HG03139 (cell line): ENCODE data around the gene ABCC6.
"Not testable (repeated sequence)": the region's sequence is repeated elsewhere in the genome, so short reads cannot be mapped to it uniquely, and the experiment has no call there.

ENCODE experiments used
- ATAC-seq: cut with Tn5 transposase; IDR thresholded peaks from one replicate; pipeline ENCODE4 v1.9.1; 2021; ENCODE audit not compliant: unreplicated experiment

ABCC6 gene

DNA sequence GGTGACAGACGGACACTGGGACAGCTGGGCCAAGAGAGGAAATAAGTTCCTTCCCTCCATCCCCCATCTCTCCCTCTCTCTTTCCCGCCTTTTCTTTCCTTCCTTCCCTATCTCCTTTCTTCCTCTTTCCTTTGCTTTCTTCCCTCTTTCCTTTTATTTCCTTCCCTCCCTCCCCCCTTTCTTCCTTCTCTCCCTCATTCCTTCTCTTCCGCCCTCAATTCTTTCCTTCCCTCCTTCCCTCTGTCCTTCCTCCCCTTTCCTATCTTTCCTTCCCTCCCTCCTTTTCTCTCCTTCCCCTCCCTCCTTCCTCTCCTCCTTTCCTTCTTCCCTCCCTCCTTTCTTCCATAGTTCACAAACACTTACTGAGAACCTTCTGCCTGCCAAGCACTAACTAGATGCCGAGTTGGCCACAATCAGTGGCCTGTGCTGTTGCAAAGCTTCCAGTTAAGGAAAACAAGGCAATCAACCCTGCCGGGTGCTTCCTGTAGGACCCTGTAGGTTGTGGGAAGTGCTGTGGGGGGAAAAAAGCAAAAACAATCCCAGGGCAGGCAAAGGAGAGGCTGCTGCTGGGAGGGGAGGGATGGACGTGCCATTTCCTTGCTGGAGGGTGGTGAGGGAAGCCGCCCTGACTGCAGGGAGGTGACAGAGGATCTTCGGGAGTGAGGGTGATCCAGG is 31.7 kb downstream of the ABCC6 start:
- ATAC-seq = no peak

GRCh38 chr16:16190966-16191365 is 32.3 kb downstream of the ABCC6 start:
- not testable (repeated sequence) for ATAC-seq

GRCh38 chr16:16190546-16190945 is 32.7 kb downstream of the ABCC6 start:
- ATAC-seq = no peak

GRCh38 chr16:16189842-16190241 is 33.5 kb downstream of the ABCC6 start:
- ATAC-seq = no peak

DNA sequence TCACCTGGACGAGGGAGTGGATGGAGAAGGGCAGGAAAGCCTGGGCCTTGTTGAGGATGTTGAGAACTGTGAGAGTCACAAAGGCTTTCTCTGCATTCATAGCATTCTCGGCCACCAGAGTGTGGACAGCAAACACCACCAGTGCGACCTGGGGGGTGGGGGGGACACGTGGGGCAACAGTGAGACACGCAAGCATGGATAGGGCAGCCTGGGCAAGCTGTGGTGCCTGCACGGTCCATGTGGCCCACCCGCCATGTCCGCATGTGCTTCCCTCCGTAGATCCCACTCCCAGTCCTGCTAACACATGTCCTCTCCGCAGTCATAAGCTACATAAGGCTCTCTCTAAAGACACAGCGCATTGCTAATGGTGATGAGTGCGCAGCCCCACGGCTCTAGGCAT is 34.5 kb downstream of the ABCC6 start:
- no peak for ATAC-seq

DNA sequence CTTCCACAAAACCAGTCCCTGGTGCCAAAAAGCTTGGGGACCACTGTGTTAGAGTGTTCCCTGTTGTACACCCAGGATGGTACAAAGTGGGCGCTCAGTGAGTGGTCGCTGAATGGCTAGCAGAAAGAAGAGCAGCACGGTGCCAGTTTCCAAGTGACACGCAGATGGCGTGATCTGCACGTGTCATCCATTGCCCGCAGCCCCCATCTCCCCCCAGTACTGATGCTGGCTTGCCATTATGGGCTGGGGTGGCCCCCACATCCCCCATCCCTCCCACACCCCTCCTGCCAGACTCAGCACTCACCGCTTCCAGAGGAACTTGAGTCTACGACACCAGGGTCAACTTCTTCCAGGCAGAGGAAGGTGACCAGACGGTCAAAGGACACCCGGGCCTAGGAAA is 36.5 kb downstream of the ABCC6 start:
- ATAC-seq = no peak

DNA sequence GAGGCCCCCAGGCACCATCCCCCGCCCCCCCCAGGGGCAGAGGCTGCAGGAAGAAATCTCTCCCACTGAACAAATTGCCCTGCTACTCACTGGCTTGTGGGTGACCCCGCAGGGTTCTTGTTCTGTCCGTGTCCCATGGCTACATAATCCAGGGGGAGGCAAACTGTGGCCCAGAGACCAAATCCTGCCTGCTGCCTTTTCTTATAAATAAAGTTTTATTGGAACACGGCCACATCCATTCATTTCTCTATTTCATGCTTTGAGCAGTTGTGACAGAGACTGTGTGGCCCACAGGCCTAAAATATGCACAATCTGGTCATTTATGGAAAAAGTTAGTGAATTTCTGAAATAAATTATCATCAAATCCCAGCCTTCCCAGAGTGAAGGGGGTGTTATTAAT is 38.2 kb downstream of the ABCC6 start:
- ATAC-seq = no peak

GRCh38 chr16:16184594-16184993 is 38.7 kb downstream of the ABCC6 start:
- no peak for ATAC-seq

DNA sequence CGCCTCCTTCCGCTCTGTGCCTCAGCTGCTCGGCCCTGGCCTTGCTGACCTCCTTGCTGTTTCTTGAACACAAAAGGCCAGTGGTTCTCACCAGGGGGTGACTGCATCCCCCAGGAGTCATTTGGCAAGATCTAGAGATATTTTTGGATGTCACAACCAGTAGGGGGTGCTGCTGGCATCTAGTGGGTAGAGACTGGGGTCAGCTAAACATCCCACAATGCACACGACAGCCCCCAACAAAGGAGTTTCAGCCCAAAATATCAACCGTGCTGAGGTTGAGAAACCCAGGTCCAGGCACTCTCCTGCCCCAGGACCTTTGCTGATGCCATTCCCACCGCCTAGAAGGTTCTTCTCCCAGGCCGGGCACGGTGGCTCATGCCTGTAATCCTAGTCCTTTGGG is 39.7 kb downstream of the ABCC6 start:
- no peak for ATAC-seq

DNA sequence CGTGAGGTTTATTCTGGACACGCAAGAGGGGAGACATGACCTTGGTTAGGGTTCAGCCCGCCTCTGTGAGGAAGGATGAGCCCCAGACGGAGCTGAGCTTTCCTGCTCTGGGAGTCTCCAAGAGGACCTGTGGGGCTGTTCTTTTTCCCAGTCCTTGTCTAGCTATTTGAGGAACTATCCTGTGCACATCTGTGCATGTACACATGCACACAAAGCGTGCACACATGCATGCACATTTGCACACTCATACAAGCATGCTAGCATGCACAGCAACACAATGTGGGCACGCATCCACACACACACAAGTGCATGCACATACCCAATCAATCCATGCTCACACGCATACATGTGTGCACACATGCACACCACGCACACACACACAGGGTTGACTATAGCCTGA is 40.4 kb downstream of the ABCC6 start:
- no peak for ATAC-seq

DNA sequence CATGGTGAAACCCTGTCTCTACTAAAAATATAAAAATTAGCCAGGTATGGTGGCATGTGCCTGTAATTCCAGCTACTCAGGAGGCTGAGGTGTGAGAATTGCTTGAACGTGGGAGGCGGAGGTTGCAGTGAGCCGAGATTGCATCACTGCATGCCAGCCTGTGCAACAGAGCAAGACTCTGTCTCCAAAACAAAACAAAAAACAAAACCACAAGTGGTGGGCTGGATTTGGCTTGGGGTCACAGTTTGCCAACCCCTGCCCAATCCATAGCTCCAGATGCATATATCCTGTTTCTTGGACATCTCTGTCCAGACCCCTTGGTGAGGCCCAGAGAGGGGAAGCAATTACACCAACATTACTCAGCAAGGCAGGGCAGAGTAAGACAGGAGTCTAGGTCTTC is 41.5 kb downstream of the ABCC6 start:
- ATAC-seq = not testable (repeated sequence)

DNA sequence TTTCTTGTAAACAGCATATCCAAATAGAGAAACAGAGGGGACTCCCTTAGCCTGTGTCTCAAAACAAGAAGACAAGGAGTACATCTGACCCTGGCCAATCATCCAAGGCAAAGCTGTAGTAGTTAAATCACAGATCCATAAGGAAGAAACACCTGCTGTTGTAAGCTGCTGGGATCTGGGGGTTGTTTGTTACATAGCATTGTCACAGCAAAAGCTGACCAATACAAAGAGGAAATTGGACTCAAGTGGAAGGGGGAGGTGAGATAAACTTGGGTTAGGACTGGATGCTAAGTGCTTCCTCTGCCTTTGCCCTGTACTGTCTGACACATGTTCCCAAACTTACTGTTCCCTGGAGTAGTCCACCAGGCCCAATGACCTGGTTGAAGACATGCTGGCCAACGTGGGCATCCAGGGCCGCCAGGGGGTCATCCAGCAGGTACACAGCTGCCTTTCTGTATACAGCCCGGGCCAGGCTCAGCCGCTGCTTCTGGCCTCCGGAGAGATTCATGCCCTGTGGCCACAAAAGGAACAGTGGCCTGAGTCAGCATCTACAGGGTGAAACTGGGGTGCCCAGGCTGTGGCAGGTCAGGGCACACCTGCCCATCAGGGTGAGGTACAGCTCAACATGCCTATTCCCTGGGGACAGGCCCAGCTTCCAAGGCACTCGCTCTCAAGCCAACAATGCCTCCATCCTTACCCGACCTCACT is 44.7 kb downstream of the ABCC6 start:
- ATAC-seq = no peak

GRCh38 chr16:16176328-16176727 is 47.0 kb downstream of the ABCC6 start:
- ATAC-seq = no peak

GRCh38 chr16:16175296-16175695 is 48.0 kb downstream of the ABCC6 start:
- no peak for ATAC-seq

DNA sequence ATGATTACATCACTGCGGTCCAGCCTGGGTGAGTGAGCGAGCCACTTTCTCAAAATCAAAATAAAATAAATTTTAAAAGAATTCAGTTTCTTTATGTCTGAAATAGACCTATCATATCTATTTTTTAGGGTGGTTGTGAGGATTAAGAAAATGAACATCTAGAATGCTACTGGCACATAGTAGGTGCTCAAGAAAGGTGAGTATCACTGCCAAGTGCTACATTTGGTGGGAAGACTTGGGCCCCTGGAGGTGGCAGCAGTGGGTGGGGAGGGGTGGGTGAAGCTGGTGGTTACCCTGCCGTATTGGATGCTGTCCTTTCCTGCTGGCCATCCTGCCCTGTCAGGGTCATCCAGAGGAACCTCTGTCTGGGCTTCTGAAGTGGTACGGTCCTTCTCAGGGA is 50.3 kb downstream of the ABCC6 start:
- no peak for ATAC-seq

DNA sequence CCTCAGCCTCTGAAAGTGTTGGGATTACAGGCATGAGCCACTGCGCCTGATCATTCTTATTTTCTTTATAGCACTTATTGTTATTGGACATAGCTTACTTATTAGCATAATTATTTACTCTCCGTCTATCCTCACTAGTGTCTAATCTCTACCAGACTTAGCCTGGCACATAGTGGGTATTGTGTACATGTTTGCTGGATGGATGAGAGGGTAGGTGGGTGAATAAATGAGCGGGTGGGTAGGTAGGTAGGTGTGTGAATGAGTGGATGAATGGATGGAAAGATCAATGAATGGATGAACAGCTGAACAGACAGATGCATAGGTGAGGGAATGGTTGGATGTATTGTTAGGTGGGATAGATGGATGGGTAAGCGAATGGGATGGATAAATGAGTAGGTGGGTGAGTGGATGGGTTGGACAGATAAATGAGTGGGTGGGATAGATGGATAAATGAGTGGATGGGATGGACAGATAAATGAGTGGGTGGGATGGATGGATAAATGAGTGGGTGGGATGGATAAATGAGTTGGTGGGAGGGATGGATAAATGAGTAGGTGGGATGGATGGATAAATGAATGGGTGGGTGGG is 51.9 kb downstream of the ABCC6 start:
- ATAC-seq = no peak

DNA sequence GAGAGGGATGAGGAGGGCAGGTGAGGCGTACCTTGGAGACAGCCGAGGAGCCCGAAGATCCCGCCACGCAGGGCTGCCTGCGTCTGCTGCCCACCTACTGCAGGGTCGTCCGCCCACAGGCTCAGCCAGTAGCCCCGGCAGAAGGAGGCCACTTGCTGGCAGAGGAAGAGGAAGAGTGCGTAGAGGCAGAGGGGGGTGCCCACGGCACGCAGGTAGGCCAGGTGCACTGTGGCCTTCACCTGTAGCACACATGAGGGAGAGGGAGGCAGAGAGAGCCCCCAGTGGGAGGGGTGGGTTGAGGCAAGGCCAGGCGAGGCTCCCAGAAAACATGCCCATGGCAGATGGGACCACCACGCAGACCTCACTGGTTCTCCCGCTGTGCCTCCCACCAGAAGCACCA is 53.7 kb downstream of the ABCC6 start:
- no peak for ATAC-seq

- ATAC-seq = no peak
Measured at GRCh38 chr16:16168431-16168830, 54.9 kb downstream of the ABCC6 start.

GRCh38 chr16:16167927-16168326 is 55.4 kb downstream of the ABCC6 start:
- no peak for ATAC-seq

DNA sequence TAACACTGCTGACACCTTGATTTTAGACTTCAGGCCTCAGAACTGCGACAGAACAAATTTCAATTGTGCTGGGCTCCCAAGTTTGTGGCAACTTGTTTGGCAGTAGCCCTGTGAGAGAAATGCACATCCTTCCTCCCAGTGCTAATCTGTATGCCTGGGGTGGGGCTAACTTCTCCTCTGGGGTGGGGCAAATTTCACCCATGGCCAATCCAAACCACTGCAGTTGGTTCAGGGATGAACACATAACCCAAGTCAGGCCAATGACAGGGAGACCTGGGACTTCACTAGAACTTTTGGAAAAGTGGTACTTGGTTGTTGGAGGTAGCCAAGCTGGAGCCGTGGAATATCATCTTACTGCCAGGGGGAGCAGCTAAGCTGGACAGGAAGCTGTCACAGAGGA is 56.3 kb downstream of the ABCC6 start:
- ATAC-seq = no peak

DNA sequence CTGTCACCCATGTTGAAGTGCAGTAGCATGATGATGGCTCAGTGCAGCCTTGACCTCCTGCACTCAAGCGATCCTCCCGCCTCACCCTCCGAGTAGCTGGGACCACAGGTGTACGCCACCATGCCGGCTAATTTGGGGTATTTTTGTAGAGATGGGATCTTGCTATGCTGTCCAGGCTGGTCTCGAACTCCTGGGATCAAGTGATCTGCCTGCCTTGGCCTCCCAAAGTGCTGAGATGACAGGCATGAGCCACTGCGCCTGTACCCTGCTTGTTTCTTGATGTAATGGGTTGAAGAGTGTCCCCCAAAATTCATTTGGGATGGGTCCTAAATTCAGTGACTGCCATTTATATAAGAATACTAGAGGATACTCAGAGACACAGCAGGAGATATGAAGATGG is 57.2 kb downstream of the ABCC6 start:
- ATAC-seq = no peak

DNA sequence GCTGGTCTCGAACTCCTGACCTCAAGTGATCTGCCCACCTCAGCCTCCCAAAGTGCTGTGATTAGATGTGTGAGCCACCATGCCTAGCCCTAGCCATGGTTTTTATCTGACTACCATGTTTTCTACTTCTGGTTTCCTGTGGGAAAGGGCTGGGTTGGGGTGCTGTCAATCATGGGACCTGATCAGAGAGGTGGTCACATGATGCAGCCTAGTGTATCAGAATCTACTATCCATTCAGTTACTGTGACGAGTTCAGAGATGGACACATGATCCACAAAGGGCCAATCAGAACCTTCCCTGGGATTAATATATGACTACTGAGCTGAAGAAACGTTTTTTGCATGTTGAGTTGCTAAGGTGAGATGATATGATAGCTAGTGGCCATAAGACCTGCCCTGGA is 59.1 kb downstream of the ABCC6 start:
- ATAC-seq = no peak

- no peak for ATAC-seq
Measured at GRCh38 chr16:16163571-16163970, 59.7 kb downstream of the ABCC6 start.
